GM12878 (cell line): ENCODE results near the gene ADPGK. TPM values are rescaled to one million over a fixed set of nuclear protein-coding genes. Genes with fewer than 3 reads are reported as not detected.

ENCODE experiments used
- ATAC-seq: fragments of 200-7000 bp; cut with Tn5 transposase; 3 replicates; pipeline ENCODE4 v1.9.1; 2020; ENCODE audit warnings: mild to moderate bottlenecking, moderate library complexity
- BruUV-seq: library from RNA; stranded (reverse); fragments of 400-500 nt; replicated peaks from 2 replicates; lab custom pipeline; 2021; lab: Mats Ljungman, UMichigan
- CTCF ChIA-PET: fragments of 300-600 bp; sonication (Branson Sonifier 250); formaldehyde crosslinking; extraction: SDS; loops from one replicate; lab custom pipeline; 2021; ENCODE audit warnings: inconsistent platforms; lab: Yijun Ruan, JAX
- POLR2A ChIA-PET: fragments of 350-600 bp; formaldehyde crosslinking; extraction: SDS; loops from one replicate; lab custom pipeline; 2021; ENCODE audit warnings: inconsistent platforms; lab: Charles Lee
- RAD21 ChIA-PET: fragments of 300-600 bp; sonication (Branson Sonifier 250); formaldehyde crosslinking; loops from one replicate; lab custom pipeline; 2023; ENCODE audit warnings: antibody characterized with exemption; ENCODE audit not compliant: unreplicated experiment; lab: Charles Lee
- SMC1A ChIA-PET: fragments of 300-600 bp; sonication (Branson Sonifier 250); formaldehyde crosslinking; loops from one replicate; lab custom pipeline; 2023; ENCODE audit not compliant: unreplicated experiment, uncharacterized antibody; lab: Charles Lee
- DNase-seq: peaks from one replicate; pipeline ENCODE4 v3.0.0-alpha.2; 2011; ENCODE audit warnings: low read depth, low spot score
- FAIRE-seq: peaks from 3 replicates; lab custom pipeline; 2011; peaks lifted over from hg19 to GRCh38; lab: Jason Lieb, UNC
- H2AFZ ChIP-seq: 2 replicates; pipeline ENCODE4 v1.6.0; 2011; ENCODE audit warnings: low read depth, low read length, control low read depth; ENCODE audit not compliant: control insufficient read depth
- H3K27ac ChIP-seq: 2 replicates; pipeline ENCODE4 v1.5.1; 2011; ENCODE audit warnings: control low read depth; ENCODE audit not compliant: control insufficient read depth, insufficient read depth
- H3K27me3 ChIP-seq, 2 experiments: replicated peaks in 1 of 2; 2 replicates each; pipeline versions ENCODE4 v1.6.0 to v1.6.1; 2011; ENCODE audit warnings: low read length in 1 of 2; ENCODE audit not compliant: control insufficient read depth in 2 of 2, insufficient read depth in 2 of 2
- H3K36me3 ChIP-seq, 2 experiments: 2 replicates each; pipeline ENCODE4 v1.5.1; 2011; ENCODE audit warnings: low read length in 1 of 2; ENCODE audit not compliant: control insufficient read depth in 2 of 2, insufficient read depth in 2 of 2
- H3K4me1 ChIP-seq: 2 replicates; pipeline ENCODE4 v1.6.1; 2011; ENCODE audit warnings: mild to moderate bottlenecking, low read length, moderate library complexity, mixed read lengths; ENCODE audit not compliant: control insufficient read depth, insufficient read depth
- H3K4me2 ChIP-seq: 2 replicates; pipeline ENCODE4 v1.6.0; 2011; ENCODE audit warnings: control low read depth; ENCODE audit not compliant: control insufficient read depth, insufficient read depth
- H3K4me3 ChIP-seq: fragments of 200-600 bp; sonication (generic); 2 replicates; pipeline ENCODE4 v1.5.1; 2016
- H3K79me2 ChIP-seq: 2 replicates; pipeline ENCODE4 v1.6.0; 2011; ENCODE audit warnings: low read length; ENCODE audit not compliant: control insufficient read depth, insufficient read depth
- H3K9ac ChIP-seq: 2 replicates; pipeline ENCODE4 v1.8.0; 2011; ENCODE audit warnings: low read length, control low read depth, mixed read lengths; ENCODE audit not compliant: control insufficient read depth, insufficient read depth
- H3K9me3 ChIP-seq: replicated peaks from 3 replicates; pipeline ENCODE4 v1.5.1; 2011; ENCODE audit warnings: mild to moderate bottlenecking, low read length; ENCODE audit not compliant: control insufficient read depth, insufficient read depth
- H4K20me1 ChIP-seq: 2 replicates; pipeline ENCODE4 v1.6.0; 2011; ENCODE audit not compliant: control insufficient read depth, insufficient read depth
- BCL11A ChIP-seq: IDR thresholded peaks from 2 replicates; pipeline ENCODE4 v1.6.1; 2011; ENCODE audit warnings: low read depth, low read length
- DPF2 ChIP-seq: fragments of 450-650 bp; IDR thresholded peaks from 2 replicates; pipeline ENCODE4 v1.6.1; 2017; ENCODE audit warnings: mild to moderate bottlenecking
- HDAC2 ChIP-seq: fragments of 200-600 bp; sonication (generic); IDR thresholded peaks from 2 replicates; pipeline ENCODE4 v1.6.1; 2017
- KLF5 ChIP-seq: fragments of 450-650 bp; IDR thresholded peaks from 2 replicates; pipeline ENCODE4 v1.6.1; 2014; ENCODE audit warnings: mild to moderate bottlenecking; ENCODE audit not compliant: partially characterized antibody
- NKRF ChIP-seq: fragments of 450-650 bp; conservative IDR thresholded peaks from 2 replicates; pipeline ENCODE4 v1.6.1; 2017; ENCODE audit warnings: mild to moderate bottlenecking, moderate library complexity
- PAX5 ChIP-seq: IDR thresholded peaks from 2 replicates; pipeline ENCODE4 v1.6.1; 2011; ENCODE audit warnings: low read depth, low read length, borderline replicate concordance
- RBBP5 ChIP-seq: fragments of 200-600 bp; sonication (generic); conservative IDR thresholded peaks from 2 replicates; pipeline ENCODE4 v1.6.1; 2016
- RUNX3 ChIP-seq: IDR thresholded peaks from 2 replicates; pipeline ENCODE4 v1.6.1; 2012; ENCODE audit warnings: low read length, inconsistent platforms
- SIX5 ChIP-seq: IDR thresholded peaks from 2 replicates; pipeline ENCODE4 v1.6.1; 2011; ENCODE audit warnings: mild to moderate bottlenecking, low read depth, low read length, moderate library complexity; ENCODE audit not compliant: severe bottlenecking
- SMARCA5 ChIP-seq: fragments of 450-650 bp; IDR thresholded peaks from 2 replicates; pipeline ENCODE4 v1.6.1; 2017; ENCODE audit warnings: mild to moderate bottlenecking
- TCF3 ChIP-seq: IDR thresholded peaks from 2 replicates; pipeline ENCODE4 v1.6.1; 2012; ENCODE audit warnings: low read depth, mild to moderate bottlenecking, low read length, borderline replicate concordance; ENCODE audit not compliant: insufficient read depth
- TCF7 ChIP-seq: IDR thresholded peaks from 2 replicates; pipeline ENCODE4 v1.6.1; 2014; ENCODE audit warnings: antibody characterized with exemption, borderline replicate concordance
- ZNF592 ChIP-seq: fragments of 450-650 bp; IDR thresholded peaks from 2 replicates; pipeline ENCODE4 v1.6.1; 2017; ENCODE audit warnings: mild to moderate bottlenecking, moderate library complexity
- WGBS: methylation state at CpG from one replicate; pipeline ENCODE4 v1.1.6; 2016; ENCODE audit warnings: low lambda C conversion rate; ENCODE audit not compliant: insufficient replicate concordance, insufficient coverage; ENCODE audit errors: missing lambda C conversion rate; 5-methylcytosine and 5-hydroxymethylcytosine counted together
- in situ Hi-C: fragments of 300-500 bp; cut with MboI; formaldehyde crosslinking; loops from 9 replicates; pipeline ENCODE4 v1.14.3; 2018; ENCODE audit warnings: mixed read lengths
- intact Hi-C: fragments of 100-400 bp; cut with micrococcal nuclease; formaldehyde crosslinking; loops from one replicate; pipeline ENCODE4 v1.14.2; 2022; ENCODE audit not compliant: unreplicated experiment
- polyA plus RNA-seq, 11 experiments: library from polyadenylated mRNA; depleted of rRNA in 4 of 11; unstranded in 6 of 11; stranded (reverse) in 5 of 11; fragments of >200 nt; fragmentation: Nextera tagmentation in 4 of 11; fragmentation: Illumina TruSeq in 1 of 11; extraction: Ambion mirVana in 4 of 11; extraction: Trizol in 1 of 11; gene quantifications; 1 replicate in 1 of 11; 2 replicates in 10 of 11; pipeline versions ENCODE4 v1.2.1 to v1.2.3, GENCODE V29; 2011 to 2016; ENCODE audit warnings: inconsistent platforms in 2 of 11, missing spikeins in 2 of 11, low read depth in 1 of 11
- total RNA-seq, 4 experiments: library from RNA; depleted of rRNA in 3 of 4; stranded (reverse); fragments of >200 nt in 3 of 4; fragmentation: Illumina TruSeq in 1 of 4; extraction: Trizol in 1 of 4; gene quantifications; 2 replicates each; pipeline versions ENCODE4 v1.2.1 to v1.2.3, GENCODE V29; 2013 to 2021

The ADPGK gene
- total and polyA plus RNA-seq, 10 of the 15 experiments (the other 5 are each of a cell fraction or from before 2014, with no cell fraction given) = 13.8 to 146 (median 56.7) TPM

GRCh38 chr15:72818632-72819031, 35.1 kb upstream of the ADPGK start:
- no peaks in the 10 kb centered on the region for H3K9me3 ChIP-seq
- H2AFZ ChIP-seq = no peak overlapping the region
- H3K79me2 ChIP-seq = no peaks in the 10 kb centered on the region
- peaks cover 0 to 2% of the 10 kb centered on the region in 2 experiments; a peak in 2 of 4 replicates for H3K27me3 ChIP-seq
- no peak for TF ChIP-seq KLF5
- no peak for TF ChIP-seq DPF2
- TF ChIP-seq TCF3 = no peak
- no peak for TF ChIP-seq SMARCA5
- no peak for TF ChIP-seq RBBP5
- TF ChIP-seq RUNX3 = no peak
- TF ChIP-seq SIX5 = no peak
- TF ChIP-seq BCL11A = no peak
- no peak for TF ChIP-seq TCF7
- TF ChIP-seq PAX5 = no peak
- TF ChIP-seq NKRF = no peak
- TF ChIP-seq HDAC2 = no peak
- no peak for TF ChIP-seq ZNF592
- intact Hi-C loops = no loop called here
- DNase-seq (no peak), ATAC-seq (no peak), FAIRE-seq (no peak)
- in situ Hi-C loops = no loop called here
- ChIA-PET SMC1A (no interaction called here), CTCF (no interaction called here), RAD21 (no interaction called here), POLR2A (no interaction called here)
- no peak overlapping the region for H3K27ac ChIP-seq
- no peaks in the 10 kb centered on the region for H4K20me1 ChIP-seq
- WGBS = 32% methylated on average over 6 of the region's 6 CpGs
- no peak overlapping the region for H3K4me3 ChIP-seq
- no peaks in the 10 kb centered on the region for H3K4me1 ChIP-seq
- H3K36me3 ChIP-seq = no peaks in the 10 kb centered on the region
- H3K4me2 ChIP-seq = no peak overlapping the region
- H3K9ac ChIP-seq = no peak overlapping the region
- BruUV-seq = no TSS peak
